GM19043 (cell line): Measurements from ENCODE around the gene TOPORS.
"Not testable (repeated sequence)": the region's sequence is repeated elsewhere in the genome, so short reads cannot be mapped to it uniquely, and the experiment has no call there.

Experiments
- ATAC-seq: cut with Tn5 transposase; IDR thresholded peaks from one replicate; pipeline ENCODE4 v1.9.1; 2021; ENCODE audit warnings: low read depth; ENCODE audit not compliant: unreplicated experiment

TOPORS gene

DNA sequence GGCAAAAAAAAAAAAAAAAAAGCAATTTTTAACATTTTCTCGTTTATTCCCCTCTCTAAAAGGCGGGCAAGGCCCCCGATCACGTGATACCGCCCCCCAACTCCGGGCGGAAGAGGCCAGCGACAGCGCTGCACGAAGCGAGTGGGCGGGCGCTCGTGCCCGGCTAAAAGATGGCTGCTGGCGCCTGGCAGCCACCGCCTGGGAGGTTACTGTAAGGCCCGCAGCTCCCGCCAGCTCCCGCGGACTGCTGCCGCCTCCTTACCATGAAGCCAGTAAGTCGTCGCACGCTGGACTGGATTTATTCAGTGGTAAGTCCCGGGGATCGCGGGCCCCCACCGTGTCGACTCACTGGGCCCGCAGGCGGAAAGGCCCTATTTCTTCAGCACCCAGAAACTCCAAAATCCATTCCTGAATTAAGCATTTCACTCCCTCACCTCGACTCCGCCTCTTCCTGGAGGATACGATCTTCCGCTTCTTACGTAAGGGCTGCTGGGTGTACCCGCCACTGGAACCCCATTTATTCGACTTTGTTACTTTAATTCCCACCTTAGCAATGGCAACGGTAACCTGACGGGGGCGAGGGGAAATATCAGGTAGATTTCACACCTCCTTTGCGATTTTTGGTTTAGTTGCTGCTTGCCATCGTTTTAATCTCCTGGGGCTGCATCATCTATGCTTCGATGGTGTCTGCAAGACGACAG lies at the start of gene TOPORS, which contains the start of gene SMIM27:
TSS of gene TOPORS (minus strand) at position 415 of the 701 bp plus-strand sequence. CDS start at position 265, 150 bp downstream.
TSS of gene SMIM27 (plus strand) at position 156 of the 701 bp plus-strand sequence. CDS start at position 264, 108 bp downstream.
- peak; percentile 66 for ATAC-seq

DNA sequence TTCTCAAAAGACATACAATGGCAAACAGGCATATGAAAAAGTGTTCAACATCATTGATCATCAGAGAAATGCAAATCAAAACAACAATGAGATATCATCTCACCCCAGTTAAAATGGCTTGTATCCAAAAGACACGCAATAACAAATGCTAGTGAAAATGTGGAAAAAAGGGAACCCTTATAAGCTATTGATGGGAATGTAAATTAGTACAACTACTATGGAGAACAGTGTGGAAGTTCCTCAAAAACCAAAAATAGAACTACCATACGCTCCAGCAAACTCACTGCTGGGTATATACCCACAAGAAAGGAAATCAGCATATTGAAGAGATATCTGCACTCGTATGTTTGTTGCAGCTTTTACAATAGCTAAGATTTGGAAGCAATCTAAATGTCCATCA lies 46.6 kb upstream of the TOPORS start:
- ATAC-seq = not testable (repeated sequence)

DNA sequence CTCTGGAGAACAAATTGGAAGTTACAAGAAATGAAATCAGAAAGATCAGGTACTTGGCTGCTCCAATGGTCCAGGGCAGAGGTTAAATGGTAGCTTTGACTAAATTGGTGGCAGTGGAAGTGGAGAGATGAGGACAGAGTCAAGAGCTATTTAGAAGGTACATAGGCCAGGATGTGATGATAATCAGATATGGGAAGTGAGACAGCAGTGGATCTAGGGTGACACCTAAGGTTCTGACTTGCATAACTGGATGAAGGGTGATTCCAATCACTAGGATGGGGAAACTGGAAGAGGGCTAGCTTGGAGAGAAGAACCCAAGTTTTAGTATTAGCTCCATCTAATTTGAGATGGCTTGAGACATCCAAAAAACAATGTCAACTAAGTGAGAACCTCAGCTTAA lies 44.5 kb upstream of the TOPORS start:
- no peak for ATAC-seq

DNA sequence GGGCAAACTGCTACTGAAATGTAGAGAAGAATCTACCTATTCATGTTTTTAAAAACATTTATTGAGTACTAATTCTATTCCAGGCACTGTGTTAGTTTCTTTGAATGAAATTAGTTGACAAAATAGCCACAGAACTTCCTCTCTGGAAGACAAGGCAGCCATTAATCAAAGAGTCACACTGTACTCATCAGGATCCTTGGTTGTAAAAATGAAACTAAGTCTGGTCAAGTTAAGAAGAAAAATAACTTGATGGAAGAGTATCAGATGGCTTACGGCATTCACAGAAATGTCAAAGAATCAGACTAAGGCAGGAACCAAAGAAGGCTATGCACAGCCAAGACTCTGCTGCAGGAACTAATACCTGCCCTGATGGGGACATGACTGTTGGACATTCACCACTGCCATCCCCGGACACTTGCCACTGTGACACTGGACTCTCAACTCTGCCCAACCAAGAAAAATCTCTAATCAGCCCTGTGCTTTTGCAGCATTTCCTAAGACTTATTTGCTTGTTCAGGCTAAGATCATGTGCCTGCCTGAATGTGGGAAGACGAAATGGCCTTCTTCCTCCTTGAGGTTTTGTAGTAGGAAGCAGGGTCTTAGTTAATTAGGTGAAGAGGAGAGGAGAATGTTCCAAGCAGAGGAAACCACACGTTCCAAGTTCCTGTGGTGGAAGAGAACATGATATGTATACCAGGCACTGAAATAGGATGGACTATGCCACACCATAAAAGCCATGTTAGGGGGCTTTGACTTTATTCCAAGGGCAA lies 43.9 kb upstream of the TOPORS start:
- ATAC-seq = no peak

DNA sequence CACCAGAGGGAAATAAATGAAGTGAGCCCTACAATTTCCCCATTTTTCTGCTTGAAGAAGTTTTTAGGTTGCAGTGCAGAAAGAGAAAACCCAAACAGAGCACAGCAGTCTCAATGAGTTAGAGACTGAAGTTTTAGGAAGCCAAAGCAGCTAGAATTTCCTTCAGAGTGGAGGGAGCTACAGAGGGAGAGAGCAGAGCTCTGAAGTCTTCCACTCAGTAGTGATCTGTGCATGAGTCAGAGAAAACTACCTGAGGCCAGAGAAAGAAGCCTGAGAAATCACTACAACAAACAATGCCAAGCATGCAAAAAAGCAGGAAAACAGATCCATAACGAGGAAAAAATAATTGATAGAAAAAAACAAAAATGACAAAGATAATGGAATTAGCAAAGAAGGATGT lies 38.5 kb upstream of the TOPORS start:
- ATAC-seq = no peak

DNA sequence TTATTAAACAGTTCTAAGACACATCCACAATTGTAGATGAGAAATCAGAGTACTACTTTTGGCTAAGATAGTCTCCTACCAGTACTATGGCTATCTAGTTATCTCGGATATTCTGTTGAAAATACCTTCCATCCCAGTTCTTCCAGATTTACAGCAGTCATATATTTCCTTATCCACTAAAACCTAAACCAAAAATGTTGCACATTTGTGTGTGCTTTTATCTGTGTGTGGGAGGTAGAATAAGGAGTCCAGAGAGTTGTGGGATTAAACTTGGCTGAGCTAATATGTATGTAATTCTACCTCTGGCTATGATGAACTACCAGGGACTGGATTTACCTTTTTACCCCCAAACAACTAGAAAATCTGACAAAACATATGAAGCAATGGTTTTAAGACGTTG lies 38.1 kb upstream of the TOPORS start:
- ATAC-seq = no peak

DNA sequence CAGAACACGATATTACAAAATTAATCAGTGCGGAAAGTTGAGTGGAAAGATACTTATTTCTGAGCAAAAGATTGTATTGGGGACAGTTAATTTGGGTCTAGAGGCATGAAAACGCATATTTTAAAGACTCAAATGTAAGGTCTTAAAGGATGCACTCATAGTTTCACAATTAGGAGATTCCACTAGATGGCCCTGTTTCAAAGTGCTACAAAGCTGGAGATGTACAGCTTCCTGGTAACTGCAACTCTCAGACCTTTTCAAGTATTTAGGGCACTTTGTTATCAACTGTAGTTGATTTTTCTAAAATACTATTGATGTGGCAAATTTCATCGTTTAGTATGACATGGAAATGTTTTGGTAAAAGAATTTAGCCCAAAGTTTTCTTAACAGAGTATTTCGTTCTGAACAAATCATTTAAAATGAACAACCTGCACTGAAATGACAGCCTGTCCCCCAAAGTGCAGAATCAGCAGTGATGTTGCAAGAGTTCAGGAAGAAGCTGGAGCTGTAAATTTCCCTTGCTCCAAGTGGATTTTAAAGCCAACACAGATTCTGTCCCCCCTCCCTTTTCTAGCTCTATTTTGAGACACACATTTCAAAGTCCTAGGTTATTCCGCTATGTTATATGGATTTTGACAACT lies 36.8 kb upstream of the TOPORS start:
- peak; percentile 75 for ATAC-seq

DNA sequence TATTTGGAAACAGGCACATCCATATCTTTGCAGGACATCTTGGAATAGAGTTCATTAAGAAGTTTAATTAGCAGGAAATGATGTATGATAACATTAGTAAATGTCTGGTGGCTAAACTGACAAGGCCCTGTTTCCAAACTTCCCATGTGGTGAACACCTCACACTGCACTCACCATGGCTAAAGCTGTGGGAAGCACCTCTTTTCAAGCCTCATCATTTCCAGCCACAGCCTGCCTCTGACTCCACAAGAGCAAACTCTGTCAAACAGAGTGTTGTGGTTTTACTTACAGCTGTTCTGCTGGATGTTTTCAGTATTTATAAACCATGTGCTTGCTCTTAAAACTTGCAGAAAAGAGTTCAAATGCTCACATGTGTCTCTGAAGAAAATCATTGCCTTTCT lies 35.5 kb upstream of the TOPORS start:
- ATAC-seq = no peak

DNA sequence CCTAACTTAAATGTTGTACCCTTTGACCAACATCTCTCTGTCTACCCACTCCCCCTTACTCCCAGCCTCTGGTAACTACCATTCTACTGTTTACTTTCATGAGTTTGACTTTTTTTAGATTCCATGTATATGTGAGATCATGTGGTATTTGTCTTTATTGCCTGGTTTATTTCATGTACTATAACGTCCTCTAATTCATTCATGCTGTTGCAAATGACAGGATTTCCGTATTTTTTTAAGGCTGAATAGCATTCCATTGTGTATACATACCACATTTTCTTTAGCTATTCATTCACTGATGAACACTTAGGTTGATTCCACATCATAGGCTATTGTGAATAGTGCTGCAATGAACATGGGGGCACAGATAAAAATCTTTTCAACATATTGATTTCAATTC lies 32.4 kb upstream of the TOPORS start:
- no peak for ATAC-seq

DNA sequence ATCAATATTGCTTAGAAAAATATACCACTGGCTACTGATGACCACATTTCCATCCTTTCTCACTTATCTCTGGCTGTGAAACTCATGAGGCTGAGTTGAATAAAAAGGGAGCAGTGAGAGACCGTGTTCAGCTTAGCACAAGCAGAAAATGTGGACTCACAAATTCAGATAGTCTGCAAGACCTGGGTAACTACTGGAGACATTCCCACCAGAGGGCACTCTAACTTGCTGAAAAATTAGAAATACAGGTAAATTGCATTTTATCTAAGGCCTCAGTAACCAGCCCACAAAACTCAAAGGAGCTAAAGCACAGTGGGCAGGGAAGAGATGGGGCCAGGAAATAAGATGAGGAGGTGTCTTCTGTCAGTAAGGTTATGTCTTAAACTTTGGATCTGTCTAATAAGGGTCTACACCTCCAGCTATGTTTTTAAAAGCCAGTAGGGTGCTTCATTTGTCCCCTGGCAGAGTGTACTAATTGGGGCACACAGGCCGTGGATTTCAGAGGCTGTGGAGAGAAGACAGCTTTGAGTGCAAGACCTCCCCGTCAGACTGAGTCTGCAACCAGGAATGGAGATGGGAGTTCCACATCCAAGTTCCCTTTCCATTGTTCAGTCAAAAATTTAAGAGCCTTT lies 29.2 kb upstream of the TOPORS start:
- ATAC-seq = no peak

DNA sequence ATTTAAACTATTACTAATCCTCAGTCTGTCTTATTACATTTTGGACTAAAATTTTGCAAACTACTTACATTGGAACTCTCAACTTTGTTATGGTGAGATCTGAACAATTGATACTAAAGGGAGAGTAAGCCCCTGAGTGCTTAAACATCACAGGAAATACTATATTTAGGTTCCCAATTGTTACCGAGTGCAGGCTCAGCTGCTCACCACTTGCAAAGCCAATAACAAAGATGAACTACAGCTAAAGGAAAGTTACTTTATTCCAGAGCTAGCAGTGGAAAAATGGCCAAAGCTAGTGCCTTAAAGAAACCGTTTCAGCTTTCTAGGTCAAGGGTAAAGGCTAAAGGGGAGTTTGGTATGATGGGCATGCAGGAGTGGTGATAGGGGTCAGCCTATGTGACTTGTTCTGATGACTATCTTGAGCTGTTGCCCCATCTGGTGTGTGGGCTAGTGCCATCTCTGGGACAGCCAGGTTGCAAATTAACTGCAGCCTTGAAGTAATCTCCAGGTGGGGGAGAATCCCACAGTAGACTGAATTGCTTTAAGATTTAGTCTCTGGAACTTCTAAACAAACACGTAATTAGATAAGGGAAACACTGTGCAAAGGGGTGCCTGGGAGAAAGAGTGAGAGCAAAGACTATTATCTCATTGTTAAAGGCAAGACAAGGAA lies 28.4 kb upstream of the TOPORS start:
- ATAC-seq = no peak

DNA sequence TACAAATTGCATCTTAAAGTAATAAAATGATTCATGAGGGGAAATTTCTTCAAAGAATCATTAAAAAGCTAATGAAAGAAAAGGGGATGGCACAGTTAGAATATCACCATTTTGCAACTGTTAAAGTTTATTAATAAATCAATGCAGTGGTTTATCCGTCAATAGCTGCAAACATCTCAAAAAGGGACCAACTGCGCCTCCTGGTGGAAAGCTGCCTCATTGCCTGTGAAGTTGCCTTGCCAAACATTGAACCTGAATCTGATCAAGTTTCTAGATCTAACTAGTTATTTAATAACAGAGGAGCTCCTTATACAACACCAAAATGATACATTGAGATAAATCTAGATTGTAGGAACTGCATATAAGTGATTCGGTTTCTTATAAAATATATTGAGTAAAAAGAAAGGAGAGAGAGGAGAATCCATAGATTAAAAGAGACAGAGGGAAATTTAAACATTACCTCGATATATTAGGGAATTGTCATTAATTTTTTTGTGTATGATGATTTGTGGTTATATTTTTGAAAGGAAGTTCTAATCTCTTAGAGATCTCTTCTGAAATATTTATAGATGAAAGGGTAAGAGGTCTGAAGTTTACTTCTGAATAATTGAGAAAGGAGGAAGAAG lies 27.4 kb upstream of the TOPORS start:
- ATAC-seq = no peak

DNA sequence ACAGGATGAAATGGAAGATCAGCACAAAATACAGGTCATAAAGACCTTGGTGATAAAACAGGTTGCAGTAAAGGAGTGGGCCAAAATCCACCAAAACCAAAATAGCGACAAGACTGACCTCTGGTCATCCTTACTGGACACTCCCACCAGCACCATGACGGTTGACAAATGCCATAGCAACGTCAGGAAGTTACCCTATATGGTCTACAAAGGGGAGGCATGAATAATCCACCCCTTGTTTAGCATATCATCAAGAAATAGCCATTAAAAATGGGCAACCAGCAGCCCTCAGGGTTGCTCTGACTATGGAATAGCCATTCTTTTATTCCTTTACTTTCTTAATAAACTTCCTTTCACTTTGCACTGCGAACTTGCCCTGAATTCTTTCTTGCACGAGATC lies 26.6 kb upstream of the TOPORS start:
- ATAC-seq = no peak

DNA sequence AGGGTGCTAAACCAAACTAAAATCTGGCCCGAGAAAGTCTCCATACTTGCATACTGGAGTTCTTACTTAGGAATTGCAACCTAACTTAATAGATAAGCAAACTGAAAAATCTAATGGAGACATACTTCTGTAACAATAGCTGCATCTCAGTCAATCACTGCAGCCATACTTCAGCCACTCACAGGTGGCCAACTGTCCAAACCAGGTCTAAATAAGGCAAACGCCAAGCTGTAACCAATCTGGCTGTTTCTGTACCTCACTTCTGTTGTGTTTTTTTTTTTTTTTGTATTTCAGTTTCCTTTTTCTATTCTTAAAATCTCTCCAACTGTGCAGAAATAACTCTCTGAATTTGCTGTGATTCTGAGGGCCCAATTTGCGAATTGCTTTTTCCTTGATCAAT lies 24.9 kb upstream of the TOPORS start:
- ATAC-seq = no peak

DNA sequence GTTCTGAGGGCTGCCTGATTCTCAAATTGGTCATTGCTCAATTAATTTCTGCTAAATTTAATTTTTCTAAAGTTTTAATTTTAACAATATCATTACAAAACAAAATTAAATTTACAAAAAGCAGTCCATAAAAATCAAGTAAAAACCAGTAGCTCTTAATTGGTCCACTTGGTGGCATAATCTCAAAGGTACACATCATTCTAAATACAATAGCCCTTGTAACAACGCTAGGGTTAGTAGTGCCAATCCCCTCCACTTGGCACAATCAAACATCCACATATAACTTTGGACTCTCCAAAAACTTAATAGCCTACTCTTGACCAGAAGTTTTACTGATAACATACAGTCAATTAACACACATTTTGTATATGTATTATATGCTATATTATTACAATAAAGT lies 22.5 kb upstream of the TOPORS start:
- no peak for ATAC-seq

DNA sequence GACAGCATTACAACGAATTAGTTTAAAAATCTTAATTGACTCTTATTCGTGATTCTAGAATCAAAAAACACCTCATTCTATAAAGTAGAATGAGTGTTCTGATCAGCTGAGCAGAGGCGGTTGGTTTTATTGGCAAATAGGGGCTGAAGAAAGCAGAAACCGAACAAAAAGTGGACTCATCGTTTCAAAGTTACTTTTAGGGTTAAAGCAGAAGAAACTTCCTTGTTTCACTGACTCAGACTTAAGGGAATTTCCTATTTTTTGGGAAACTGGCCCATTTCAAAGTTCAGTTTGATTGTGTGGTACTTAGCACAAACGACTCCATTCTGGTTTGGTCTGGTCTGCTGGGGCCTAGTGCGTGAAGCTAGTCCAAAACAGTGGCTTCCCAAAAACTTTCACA lies 21.4 kb upstream of the TOPORS start:
- no peak for ATAC-seq

DNA sequence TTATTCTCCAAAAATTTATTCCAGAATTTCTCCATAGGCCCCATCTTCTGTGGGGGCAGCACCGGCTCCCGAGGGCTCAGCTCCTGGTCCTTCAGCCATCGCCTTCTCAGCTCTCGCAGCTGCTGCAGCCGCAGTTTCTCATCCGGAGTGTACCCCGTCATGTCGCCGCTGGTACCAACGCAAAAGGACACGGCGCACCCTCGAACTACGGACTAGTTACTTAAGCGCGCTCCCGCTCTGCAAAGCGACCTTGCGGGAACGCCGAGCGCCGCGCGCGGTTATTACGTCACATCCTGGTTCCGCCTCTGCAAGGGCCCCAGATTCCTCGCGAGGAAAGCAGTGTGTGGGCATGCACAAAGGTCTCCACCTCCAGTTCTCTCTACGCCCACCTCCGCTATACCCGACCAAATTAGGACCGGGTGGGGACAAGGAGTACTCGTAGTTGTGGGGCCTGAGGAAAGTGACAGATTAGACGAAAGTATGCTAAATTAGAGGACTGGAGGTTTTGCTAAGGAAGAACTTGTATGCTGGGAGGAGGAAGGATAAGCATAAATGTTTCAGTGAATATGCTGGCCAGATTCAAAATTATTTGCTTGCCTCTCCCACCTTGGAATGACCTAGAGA lies 20.6 kb upstream of the TOPORS start, which contains the start of gene NDUFB6:
TSS of gene NDUFB6 (minus strand) at position 260 of the 624 bp plus-strand sequence. CDS start at position 161, 99 bp downstream.
- ATAC-seq = peak; percentile 80

DNA sequence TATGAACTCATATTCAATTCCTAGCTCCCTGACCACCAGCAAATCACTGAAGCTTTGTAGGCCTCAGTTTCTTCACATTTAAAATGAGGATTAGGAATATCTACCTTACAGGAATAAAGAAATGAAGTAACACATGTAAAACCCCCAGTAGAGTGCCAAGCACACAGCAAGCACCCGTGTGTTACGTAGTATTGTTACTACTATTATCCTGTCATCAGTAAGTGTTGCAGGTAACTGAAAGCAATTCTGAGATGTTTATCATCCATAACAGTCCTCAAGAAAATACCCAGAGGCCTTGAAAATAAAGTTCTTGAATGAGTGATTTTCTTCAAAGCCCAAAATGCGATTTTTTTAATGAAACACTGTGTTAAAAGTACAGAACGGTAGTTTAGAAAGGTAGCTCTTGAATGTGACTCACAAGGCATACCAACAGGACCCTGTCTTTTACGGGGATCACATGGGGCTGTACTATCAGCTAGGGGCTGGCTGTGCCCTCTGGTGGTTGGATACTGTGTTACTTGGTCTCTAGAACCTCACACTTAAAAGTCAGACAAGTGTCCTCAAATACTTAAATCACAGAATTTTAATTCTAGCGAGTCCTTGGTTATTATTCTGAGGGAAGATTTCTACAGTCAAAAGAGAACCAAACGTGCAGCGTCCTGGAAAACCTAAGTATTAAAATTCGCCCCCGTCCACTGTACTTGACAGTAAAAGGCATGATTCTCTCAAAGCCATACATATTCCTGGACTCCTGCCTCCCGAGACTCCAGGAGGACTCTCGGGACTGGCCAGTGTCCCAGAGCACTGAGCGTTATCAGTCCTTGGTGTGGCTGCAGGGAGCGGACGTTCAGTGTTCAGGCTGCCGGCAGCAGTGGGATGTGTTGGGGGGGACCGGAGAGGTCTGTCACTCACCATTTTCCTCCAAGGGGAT lies 19.8 kb upstream of the TOPORS start:
- ATAC-seq = peak; percentile 90
